GM12878 (cell line): ENCODE results near the gene ARHGEF7. TPM values are rescaled to one million over a fixed set of nuclear protein-coding genes. Genes with fewer than 3 reads are reported as not detected.
"Not testable (repeated sequence)": the region's sequence is repeated elsewhere in the genome, so short reads cannot be mapped to it uniquely, and the experiment has no call there.

Experiments
- ATAC-seq: fragments of 200-7000 bp; cut with Tn5 transposase; 3 replicates; pipeline ENCODE4 v1.9.1; 2020; ENCODE audit warnings: mild to moderate bottlenecking, moderate library complexity
- BruUV-seq: library from RNA; stranded (reverse); fragments of 400-500 nt; replicated peaks from 2 replicates; lab custom pipeline; 2021; lab: Mats Ljungman, UMichigan
- CTCF ChIA-PET: fragments of 300-600 bp; sonication (Branson Sonifier 250); formaldehyde crosslinking; extraction: SDS; loops from one replicate; lab custom pipeline; 2021; ENCODE audit warnings: inconsistent platforms; lab: Yijun Ruan, JAX
- POLR2A ChIA-PET: fragments of 350-600 bp; formaldehyde crosslinking; extraction: SDS; loops from one replicate; lab custom pipeline; 2021; ENCODE audit warnings: inconsistent platforms; lab: Charles Lee
- RAD21 ChIA-PET: fragments of 300-600 bp; sonication (Branson Sonifier 250); formaldehyde crosslinking; loops from one replicate; lab custom pipeline; 2023; ENCODE audit warnings: antibody characterized with exemption; ENCODE audit not compliant: unreplicated experiment; lab: Charles Lee
- SMC1A ChIA-PET: fragments of 300-600 bp; sonication (Branson Sonifier 250); formaldehyde crosslinking; loops from one replicate; lab custom pipeline; 2023; ENCODE audit not compliant: unreplicated experiment, uncharacterized antibody; lab: Charles Lee
- DNase-seq: peaks from one replicate; pipeline ENCODE4 v3.0.0-alpha.2; 2011; ENCODE audit warnings: low read depth, low spot score
- FAIRE-seq: peaks from 3 replicates; lab custom pipeline; 2011; peaks lifted over from hg19 to GRCh38; lab: Jason Lieb, UNC
- H2AFZ ChIP-seq: 2 replicates; pipeline ENCODE4 v1.6.0; 2011; ENCODE audit warnings: low read depth, low read length, control low read depth; ENCODE audit not compliant: control insufficient read depth
- H3K27ac ChIP-seq: 2 replicates; pipeline ENCODE4 v1.5.1; 2011; ENCODE audit warnings: control low read depth; ENCODE audit not compliant: control insufficient read depth, insufficient read depth
- H3K27me3 ChIP-seq, 2 experiments: replicated peaks in 1 of 2; 2 replicates each; pipeline versions ENCODE4 v1.6.0 to v1.6.1; 2011; ENCODE audit warnings: low read length in 1 of 2; ENCODE audit not compliant: control insufficient read depth in 2 of 2, insufficient read depth in 2 of 2
- H3K36me3 ChIP-seq, 2 experiments: 2 replicates each; pipeline ENCODE4 v1.5.1; 2011; ENCODE audit warnings: low read length in 1 of 2; ENCODE audit not compliant: control insufficient read depth in 2 of 2, insufficient read depth in 2 of 2
- H3K4me1 ChIP-seq: 2 replicates; pipeline ENCODE4 v1.6.1; 2011; ENCODE audit warnings: mild to moderate bottlenecking, low read length, moderate library complexity, mixed read lengths; ENCODE audit not compliant: control insufficient read depth, insufficient read depth
- H3K4me2 ChIP-seq: 2 replicates; pipeline ENCODE4 v1.6.0; 2011; ENCODE audit warnings: control low read depth; ENCODE audit not compliant: control insufficient read depth, insufficient read depth
- H3K4me3 ChIP-seq: fragments of 200-600 bp; sonication (generic); 2 replicates; pipeline ENCODE4 v1.5.1; 2016
- H3K79me2 ChIP-seq: 2 replicates; pipeline ENCODE4 v1.6.0; 2011; ENCODE audit warnings: low read length; ENCODE audit not compliant: control insufficient read depth, insufficient read depth
- H3K9ac ChIP-seq: 2 replicates; pipeline ENCODE4 v1.8.0; 2011; ENCODE audit warnings: low read length, control low read depth, mixed read lengths; ENCODE audit not compliant: control insufficient read depth, insufficient read depth
- H3K9me3 ChIP-seq: replicated peaks from 3 replicates; pipeline ENCODE4 v1.5.1; 2011; ENCODE audit warnings: mild to moderate bottlenecking, low read length; ENCODE audit not compliant: control insufficient read depth, insufficient read depth
- H4K20me1 ChIP-seq: 2 replicates; pipeline ENCODE4 v1.6.0; 2011; ENCODE audit not compliant: control insufficient read depth, insufficient read depth
- CBX5 ChIP-seq: sonication (generic); IDR thresholded peaks from 2 replicates; pipeline ENCODE4 v1.6.1; 2016; ENCODE audit warnings: low read depth, moderate library complexity, mild to moderate bottlenecking, inconsistent platforms
- CTCF ChIP-seq, 3 experiments: IDR thresholded peaks in 2 of 3; conservative IDR thresholded peaks in 1 of 3; 2 replicates each; pipeline ENCODE4 v1.5.1; 2011; ENCODE audit warnings: low read depth in 3 of 3, low read length in 3 of 3, mild to moderate bottlenecking in 3 of 3, control low read depth in 2 of 3, moderate library complexity in 2 of 3, inconsistent platforms in 1 of 3, mixed read lengths in 1 of 3; ENCODE audit not compliant: control insufficient read depth in 2 of 3, insufficient read depth in 1 of 3; ENCODE audit errors: extremely low read depth in 1 of 3
- FOXM1 ChIP-seq: IDR thresholded peaks from 2 replicates; pipeline ENCODE4 v1.6.1; 2012; ENCODE audit warnings: low read depth, mild to moderate bottlenecking, inconsistent platforms, low read length, moderate library complexity
- MEF2A ChIP-seq: IDR thresholded peaks from 2 replicates; pipeline ENCODE4 v1.6.1; 2011; ENCODE audit warnings: low read depth, mild to moderate bottlenecking, low read length, moderate library complexity; ENCODE audit not compliant: insufficient read depth
- MTA2 ChIP-seq: fragments of 450-650 bp; IDR thresholded peaks from 2 replicates; pipeline ENCODE4 v1.6.1; 2016; ENCODE audit warnings: low read depth, mild to moderate bottlenecking, moderate library complexity
- RAD21 ChIP-seq: IDR thresholded peaks from 2 replicates; pipeline ENCODE4 v1.6.1; 2011; ENCODE audit warnings: mild to moderate bottlenecking, low read depth, low read length, moderate library complexity; ENCODE audit not compliant: insufficient read depth
- SKIL ChIP-seq: fragments of 450-650 bp; IDR thresholded peaks from 2 replicates; pipeline ENCODE4 v1.6.1; 2017; ENCODE audit warnings: mild to moderate bottlenecking, low read depth, inconsistent platforms; ENCODE audit not compliant: poor library complexity, severe bottlenecking
- SREBF2 ChIP-seq: IDR thresholded peaks from 2 replicates; pipeline ENCODE4 v1.6.1; 2012; ENCODE audit warnings: mild to moderate bottlenecking, low read length
- ZBTB40 ChIP-seq: fragments of 450-650 bp; IDR thresholded peaks from 2 replicates; pipeline ENCODE4 v1.6.1; 2016; ENCODE audit warnings: mild to moderate bottlenecking, moderate library complexity, borderline replicate concordance
- WGBS: methylation state at CpG from one replicate; pipeline ENCODE4 v1.1.6; 2016; ENCODE audit warnings: low lambda C conversion rate; ENCODE audit not compliant: insufficient replicate concordance, insufficient coverage; ENCODE audit errors: missing lambda C conversion rate; 5-methylcytosine and 5-hydroxymethylcytosine counted together
- in situ Hi-C: fragments of 300-500 bp; cut with MboI; formaldehyde crosslinking; loops from 9 replicates; pipeline ENCODE4 v1.14.3; 2018; ENCODE audit warnings: mixed read lengths
- intact Hi-C: fragments of 100-400 bp; cut with micrococcal nuclease; formaldehyde crosslinking; loops from one replicate; pipeline ENCODE4 v1.14.2; 2022; ENCODE audit not compliant: unreplicated experiment
- polyA plus RNA-seq, 11 experiments: library from polyadenylated mRNA; depleted of rRNA in 4 of 11; unstranded in 6 of 11; stranded (reverse) in 5 of 11; fragments of >200 nt; fragmentation: Nextera tagmentation in 4 of 11; fragmentation: Illumina TruSeq in 1 of 11; extraction: Ambion mirVana in 4 of 11; extraction: Trizol in 1 of 11; gene quantifications; 1 replicate in 1 of 11; 2 replicates in 10 of 11; pipeline versions ENCODE4 v1.2.1 to v1.2.3, GENCODE V29; 2011 to 2016; ENCODE audit warnings: inconsistent platforms in 2 of 11, missing spikeins in 2 of 11, low read depth in 1 of 11
- total RNA-seq, 4 experiments: library from RNA; depleted of rRNA in 3 of 4; stranded (reverse); fragments of >200 nt in 3 of 4; fragmentation: Illumina TruSeq in 1 of 4; extraction: Trizol in 1 of 4; gene quantifications; 2 replicates each; pipeline versions ENCODE4 v1.2.1 to v1.2.3, GENCODE V29; 2013 to 2021

ARHGEF7 gene
- total and polyA plus RNA-seq, 10 of the 15 experiments (the other 5 are each of a cell fraction or from before 2014, with no cell fraction given): 4.7 to 65.5 (median 36.6) TPM

- TF ChIP-seq SKIL (peak; percentile 33), MTA2 (no peak), FOXM1 (no peak), MEF2A (no peak), SREBF2 (no peak), ZBTB40 (no peak)
Measured at GRCh38 chr13:111068009-111068350, 47.1 kb upstream of the ARHGEF7 start (continued).

GRCh38 chr13:111071120-111071519 lies 44.0 kb upstream of the ARHGEF7 start:
- H2AFZ ChIP-seq, RAD21 ChIA-PET, POLR2A ChIA-PET, H3K27ac ChIP-seq, H3K9ac ChIP-seq, H4K20me1 ChIP-seq, in situ Hi-C loops, H3K79me2 ChIP-seq, H3K4me3 ChIP-seq, H3K4me1 ChIP-seq, H3K27me3 ChIP-seq, DNase-seq, H3K36me3 ChIP-seq, ATAC-seq, H3K4me2 ChIP-seq, FAIRE-seq, BruUV-seq, intact Hi-C loops, H3K9me3 ChIP-seq: not testable (repeated sequence)
- 16% methylated on average over 4 of the region's 4 CpGs for WGBS
- SMC1A ChIA-PET: interaction anchor here (1.1 kb wide), 1 partner anchor 39 kb away, joined by 3 read pairs; no protein-coding TSS in a partner anchor
- TF ChIP-seq RAD21 (peak; percentile 34; the same call in 1 of the 2 replicates), CTCF (IDR thresholded peaks at IDR 0.05 in 2 of 3, conservative IDR thresholded peaks at IDR 0.05 in 1 of 3; ENCODE audit: control insufficient read depth in 2 of 3, extremely low read depth in 1 of 3, insufficient read depth in 1 of 3, low read depth in 3 of 3, low read length in 3 of 3) (peak in 1 of 3 experiments; percentile 24; a peak in 1 of 6 replicates), CBX5 (0 out of 2 replicates have a peak, but pooled peaks have one; percentile 20)
- CTCF ChIA-PET: interaction anchor here (1.3 to 1.5 kb wide), 2 partner anchors 145 to 156 kb away, joined by 3 to 4 read pairs; no protein-coding TSS in a partner anchor
